C4-2B (cell line): ENCODE results near the gene SETD2.
"Not testable (repeated sequence)": the region's sequence is repeated elsewhere in the genome, so short reads cannot be mapped to it uniquely, and the experiment has no call there.

Experiments used
- H3K27ac ChIP-seq: fragments of 450-650 bp; 2 replicates; pipeline ENCODE4 v1.5.1; 2017
- ZFX ChIP-seq: fragments of 450-650 bp; IDR thresholded peaks from 2 replicates; pipeline ENCODE4 v1.6.1; 2017
- TF ChIP-seq, protein P1 (sequence below): fragments of 450-650 bp; conservative IDR thresholded peaks from 2 replicates; pipeline ENCODE4 v1.5.1; 2017; ENCODE audit warnings: mild to moderate bottlenecking

SETD2 gene

DNA sequence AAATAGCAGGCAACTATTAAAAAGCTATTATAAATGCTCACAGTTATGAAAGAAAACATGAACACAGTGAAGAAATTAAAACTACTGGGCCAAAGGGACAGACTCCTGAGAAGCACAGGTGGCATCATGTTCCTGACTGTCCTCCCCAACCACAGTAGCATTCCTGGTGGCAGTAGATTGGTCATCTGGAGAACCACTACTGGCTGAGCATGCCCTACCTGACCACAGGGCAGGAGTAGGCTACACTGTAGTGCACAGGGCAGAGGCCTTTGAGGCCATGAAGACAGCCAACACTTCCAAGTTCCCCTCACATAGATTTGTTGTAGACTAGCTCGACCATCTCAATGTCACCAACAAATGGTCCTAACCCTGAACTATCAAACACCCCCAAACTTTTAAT, 135.2 kb downstream of the SETD2 start:
- no peak overlapping the region for H3K27ac ChIP-seq
- TF ChIP-seq, protein P1, sequence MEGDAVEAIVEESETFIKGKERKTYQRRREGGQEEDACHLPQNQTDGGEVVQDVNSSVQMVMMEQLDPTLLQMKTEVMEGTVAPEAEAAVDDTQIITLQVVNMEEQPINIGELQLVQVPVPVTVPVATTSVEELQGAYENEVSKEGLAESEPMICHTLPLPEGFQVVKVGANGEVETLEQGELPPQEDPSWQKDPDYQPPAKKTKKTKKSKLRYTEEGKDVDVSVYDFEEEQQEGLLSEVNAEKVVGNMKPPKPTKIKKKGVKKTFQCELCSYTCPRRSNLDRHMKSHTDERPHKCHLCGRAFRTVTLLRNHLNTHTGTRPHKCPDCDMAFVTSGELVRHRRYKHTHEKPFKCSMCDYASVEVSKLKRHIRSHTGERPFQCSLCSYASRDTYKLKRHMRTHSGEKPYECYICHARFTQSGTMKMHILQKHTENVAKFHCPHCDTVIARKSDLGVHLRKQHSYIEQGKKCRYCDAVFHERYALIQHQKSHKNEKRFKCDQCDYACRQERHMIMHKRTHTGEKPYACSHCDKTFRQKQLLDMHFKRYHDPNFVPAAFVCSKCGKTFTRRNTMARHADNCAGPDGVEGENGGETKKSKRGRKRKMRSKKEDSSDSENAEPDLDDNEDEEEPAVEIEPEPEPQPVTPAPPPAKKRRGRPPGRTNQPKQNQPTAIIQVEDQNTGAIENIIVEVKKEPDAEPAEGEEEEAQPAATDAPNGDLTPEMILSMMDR, result no peak
- no peak for TF ChIP-seq ZFX

GRCh38 chr3:47028146-47028545, 135.8 kb downstream of the SETD2 start:
- H3K27ac ChIP-seq, result no peak overlapping the region
- TF ChIP-seq ZFX, result no peak
- TF ChIP-seq, protein P1, result no peak

GRCh38 chr3:47026432-47026831, 137.5 kb downstream of the SETD2 start:
- not testable (repeated sequence) for H3K27ac ChIP-seq

DNA sequence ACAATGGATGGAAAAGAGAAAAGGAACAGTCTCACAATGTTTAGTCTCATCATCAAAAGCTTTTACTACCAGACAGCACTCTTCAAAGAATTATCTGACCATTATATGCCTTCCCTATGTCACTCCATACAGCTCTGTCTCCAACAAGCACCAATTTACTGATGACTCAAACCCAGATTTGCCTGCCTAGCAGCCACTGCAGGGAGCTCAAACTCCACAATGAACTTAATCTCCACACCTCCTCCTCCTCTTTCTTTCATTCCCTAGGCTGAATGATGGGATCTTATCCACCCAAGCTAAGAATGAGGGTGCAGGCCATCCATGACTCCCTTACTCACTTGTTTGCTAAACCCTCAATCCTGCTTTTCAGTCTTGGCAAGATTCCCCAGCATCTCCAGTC, 139.0 kb downstream of the SETD2 start:
- no peak overlapping the region for H3K27ac ChIP-seq
- TF ChIP-seq, protein P1, result no peak
- no peak for TF ChIP-seq ZFX

GRCh38 chr3:47022641-47023071, 141.3 kb downstream of the SETD2 start:
- TF ChIP-seq, protein P1, result no peak
- TF ChIP-seq ZFX, result no peak
- H3K27ac ChIP-seq, result no peak overlapping the region

DNA sequence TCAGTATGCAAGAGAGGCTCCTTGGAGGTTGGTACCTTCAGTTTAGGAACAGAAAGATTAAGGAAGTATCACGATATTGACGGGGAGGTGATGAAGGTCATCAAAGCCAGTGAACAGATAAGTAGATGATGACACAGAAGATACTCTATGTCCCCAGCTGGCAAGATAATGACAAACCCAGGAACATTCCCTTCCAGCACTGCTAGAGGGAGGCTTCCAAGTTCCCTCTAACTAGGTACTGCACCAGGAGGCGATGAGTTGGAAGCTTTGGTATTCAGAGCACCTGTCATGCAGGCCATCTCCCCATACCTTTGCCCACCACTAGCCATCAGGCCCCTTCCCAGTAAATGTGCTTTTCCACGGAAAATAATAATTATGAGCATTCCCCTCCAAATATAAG, 143.6 kb downstream of the SETD2 start:
- no peak overlapping the region for H3K27ac ChIP-seq
- TF ChIP-seq, protein P1, result no peak
- no peak for TF ChIP-seq ZFX

- H3K27ac ChIP-seq, result no peak overlapping the region
- TF ChIP-seq, protein P1, result no peak
- no peak for TF ChIP-seq ZFX
Observed at GRCh38 chr3:47019201-47019600, 144.7 kb downstream of the SETD2 start.

DNA sequence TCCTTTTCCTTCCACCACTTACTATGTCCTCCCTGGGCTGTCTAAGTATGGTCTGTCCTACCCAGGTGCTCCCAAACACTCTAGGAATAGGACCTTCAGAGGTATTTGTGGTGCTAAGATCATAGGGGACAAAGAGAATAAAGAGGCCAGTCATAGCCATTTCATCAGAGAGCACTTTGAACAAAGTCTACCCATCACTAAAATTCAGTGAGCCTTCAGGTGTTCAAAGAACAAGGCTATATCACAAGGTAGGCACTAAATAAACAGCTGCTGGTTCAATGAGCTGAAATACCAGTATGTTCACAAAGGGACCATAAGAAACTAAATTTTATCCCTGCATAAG, 145.7 kb downstream of the SETD2 start:
- H3K27ac ChIP-seq, result no peak overlapping the region
- no peak for TF ChIP-seq ZFX
- TF ChIP-seq, protein P1, result no peak
